ENCODE measurements around the gene FAM163B.
A peak's percentile ranks its signal among the peaks of the same experiment; 100 is the strongest.

Gene FAM163B

GRCh38 chr9:133543772-133544467 is 65.3 kb downstream of the FAM163B start:
- no peak for DNase-seq (ENCODE audit: low read depth)

GRCh38 chr9:133542002-133542401 is 67.2 kb downstream of the FAM163B start:
- no peak for DNase-seq (ENCODE audit: low read depth)

- DNase-seq (ENCODE audit: low read depth): no peak
These were observed 68.5 kb downstream of the FAM163B start for GRCh38 chr9:133540698-133541025.

- no peak for DNase-seq (ENCODE audit: low read depth)
These were observed 69.0 kb downstream of the FAM163B start for GRCh38 chr9:133539991-133540697.

GRCh38 chr9:133538851-133539833 is 70.0 kb downstream of the FAM163B start:
- no peak for DNase-seq (ENCODE audit: low read depth)

- DNase-seq (ENCODE audit: low read depth): no peak
These were observed 71.0 kb downstream of the FAM163B start for GRCh38 chr9:133538176-133538575.

- DNase-seq (ENCODE audit: low read depth): no peak
These were observed 71.9 kb downstream of the FAM163B start for GRCh38 chr9:133537257-133537656.

- no peak for DNase-seq (ENCODE audit: low read depth)
These were observed 72.7 kb downstream of the FAM163B start for GRCh38 chr9:133536536-133536935.

- DNase-seq (ENCODE audit: low read depth): no peak
These were observed 73.1 kb downstream of the FAM163B start for GRCh38 chr9:133536080-133536479.

- no peak for DNase-seq (ENCODE audit: low read depth)
These were observed 73.8 kb downstream of the FAM163B start for GRCh38 chr9:133535306-133535877.

GRCh38 chr9:133534346-133535291 is 74.6 kb downstream of the FAM163B start, which contains the start of gene ADAMTSL2:
Gene ADAMTSL2, plus strand, starts transcription at chr9:133534704. Its CDS starts 2,009 bp downstream, at chr9:133536713.
- DNase-seq (ENCODE audit: low read depth): peak; percentile 63

GRCh38 chr9:133533857-133534256 is 75.3 kb downstream of the FAM163B start:
- DNase-seq (ENCODE audit: low read depth): no peak

- peak; percentile 22 for DNase-seq (ENCODE audit: low read depth)
These were observed 76.1 kb downstream of the FAM163B start for GRCh38 chr9:133532937-133533668.

GRCh38 chr9:133531293-133531692 is 77.9 kb downstream of the FAM163B start:
- no peak for DNase-seq (ENCODE audit: low read depth)

GRCh38 chr9:133529874-133530273 is 79.3 kb downstream of the FAM163B start:
- DNase-seq (ENCODE audit: low read depth): no peak

- no peak for DNase-seq (ENCODE audit: low read depth)
These were observed 79.7 kb downstream of the FAM163B start for GRCh38 chr9:133529457-133529856.

- DNase-seq (ENCODE audit: low read depth): no peak
These were observed 80.3 kb downstream of the FAM163B start for GRCh38 chr9:133528876-133529241.

GRCh38 chr9:133528001-133528875 is 81.0 kb downstream of the FAM163B start:
- no peak for DNase-seq (ENCODE audit: low read depth)

- DNase-seq (ENCODE audit: low read depth): no peak
These were observed 81.7 kb downstream of the FAM163B start for GRCh38 chr9:133527444-133527920.
